Activated CD4-positive, alpha-beta T cell treated with anti-CD3 and anti-CD28 coated beads, Interleukin-2, amount 10 ng/mL, durations not matched to agents 24 days and 14 days (primary cell): ENCODE data around the gene ARL15. TPM values are rescaled to one million over a fixed set of nuclear protein-coding genes. Genes with fewer than 3 reads are reported as not detected.
A peak's percentile ranks its signal among the peaks of the same experiment; 100 is the strongest.
"Not testable (repeated sequence)": the region's sequence is repeated elsewhere in the genome, so short reads cannot be mapped to it uniquely, and the experiment has no call there.

Experiments used
- DNase-seq: peaks from one replicate; pipeline ENCODE4 v3.0.0; 2022
- H3K27ac Mint-ChIP-seq: one replicate; pipeline ENCODE4 v1.8.0; 2022; ENCODE audit warnings: mild to moderate bottlenecking, mixed read lengths
- H3K27me3 Mint-ChIP-seq: one replicate; pipeline ENCODE4 v1.8.0; 2022; ENCODE audit warnings: mixed read lengths
- H3K36me3 Mint-ChIP-seq: one replicate; pipeline ENCODE4 v1.8.0; 2022; ENCODE audit warnings: low read depth, mild to moderate bottlenecking, mixed read lengths
- H3K4me1 Mint-ChIP-seq: one replicate; pipeline ENCODE4 v1.8.0; 2021; ENCODE audit warnings: mixed read lengths
- H3K4me3 Mint-ChIP-seq: one replicate; pipeline ENCODE4 v1.8.0; 2022; ENCODE audit warnings: mild to moderate bottlenecking, moderate library complexity, mixed read lengths
- H3K9me3 Mint-ChIP-seq: one replicate; pipeline ENCODE4 v1.8.0; 2021; ENCODE audit warnings: mixed read lengths
- intact Hi-C: fragments of 100-400 bp; cut with micrococcal nuclease; formaldehyde crosslinking; loops from one replicate; pipeline ENCODE4 v1.15.1; 2023
- total RNA-seq: library from RNA; stranded (reverse); gene quantifications from 2 replicates; pipeline ENCODE4 v1.2.3, GENCODE V29; 2022

ARL15 gene
- total RNA-seq, 1 donor from 2014 or later = 7.4 TPM

GRCh38 chr5:53994148-53994547 is 316.2 kb downstream of the ARL15 start:
- no peak overlapping the region for H3K4me3 Mint-ChIP-seq
- H3K9me3 Mint-ChIP-seq = no peaks in the 10 kb centered on the region
- peaks cover 6% of the 10 kb centered on the region for H3K4me1 Mint-ChIP-seq
- DNase-seq = no peak
- H3K36me3 Mint-ChIP-seq = no peaks in the 10 kb centered on the region
- H3K27ac Mint-ChIP-seq = no peak overlapping the region
- no peaks in the 10 kb centered on the region for H3K27me3 Mint-ChIP-seq
- intact Hi-C loops = no loop called here

- H3K4me3 Mint-ChIP-seq = no peak overlapping the region
- H3K27me3 Mint-ChIP-seq = no peaks in the 10 kb centered on the region
- H3K9me3 Mint-ChIP-seq = no peaks in the 10 kb centered on the region
- H3K36me3 Mint-ChIP-seq = no peaks in the 10 kb centered on the region
- H3K4me1 Mint-ChIP-seq = peaks cover 6% of the 10 kb centered on the region
- intact Hi-C loops = no loop called here
- DNase-seq = peak; percentile 61
- H3K27ac Mint-ChIP-seq = no peak overlapping the region
Observed at GRCh38 chr5:53991942-53992341, 318.4 kb downstream of the ARL15 start.

GRCh38 chr5:53987101-53987500 is 323.3 kb downstream of the ARL15 start:
- Mint-ChIP-seq H3K9me3 (peaks cover 5% of the 10 kb centered on the region), H3K27ac (no peak overlapping the region), H3K36me3 (no peaks in the 10 kb centered on the region), H3K4me1 (no peaks in the 10 kb centered on the region), H3K4me3 (no peak overlapping the region), H3K27me3 (no peaks in the 10 kb centered on the region)
- no peak for DNase-seq
- intact Hi-C loops = no loop called here

- no peaks in the 10 kb centered on the region for H3K4me1 Mint-ChIP-seq
- H3K36me3 Mint-ChIP-seq = no peaks in the 10 kb centered on the region
- intact Hi-C loops = no loop called here
- H3K27ac Mint-ChIP-seq = no peak overlapping the region
- no peak overlapping the region for H3K4me3 Mint-ChIP-seq
- H3K9me3 Mint-ChIP-seq = peaks cover 5% of the 10 kb centered on the region
- DNase-seq = no peak
- H3K27me3 Mint-ChIP-seq = no peaks in the 10 kb centered on the region
Observed at GRCh38 chr5:53985796-53986195, 324.6 kb downstream of the ARL15 start.

- Mint-ChIP-seq H3K27ac (no peak overlapping the region), H3K4me1 (no peaks in the 10 kb centered on the region), H3K4me3 (no peak overlapping the region), H3K9me3 (peaks cover 5% of the 10 kb centered on the region), H3K27me3 (no peaks in the 10 kb centered on the region), H3K36me3 (no peaks in the 10 kb centered on the region)
- intact Hi-C loops = no loop called here
- DNase-seq = no peak
Observed at GRCh38 chr5:53984971-53985370, 325.4 kb downstream of the ARL15 start.

GRCh38 chr5:53983568-53984460 is 326.6 kb downstream of the ARL15 start:
- no peaks in the 10 kb centered on the region for H3K36me3 Mint-ChIP-seq
- H3K27me3 Mint-ChIP-seq = no peaks in the 10 kb centered on the region
- H3K4me1 Mint-ChIP-seq = no peaks in the 10 kb centered on the region
- no peak for DNase-seq
- H3K9me3 Mint-ChIP-seq = peaks cover 5% of the 10 kb centered on the region
- H3K4me3 Mint-ChIP-seq = no peak overlapping the region
- H3K27ac Mint-ChIP-seq = no peak overlapping the region
- intact Hi-C loops = no loop called here

GRCh38 chr5:53982319-53982718 is 328.1 kb downstream of the ARL15 start:
- H3K27ac Mint-ChIP-seq, intact Hi-C loops, H3K36me3 Mint-ChIP-seq, DNase-seq, H3K4me3 Mint-ChIP-seq, H3K27me3 Mint-ChIP-seq, H3K9me3 Mint-ChIP-seq, H3K4me1 Mint-ChIP-seq: not testable (repeated sequence)

- no peaks in the 10 kb centered on the region for H3K36me3 Mint-ChIP-seq
- H3K4me1 Mint-ChIP-seq = no peaks in the 10 kb centered on the region
- no peaks in the 10 kb centered on the region for H3K27me3 Mint-ChIP-seq
- H3K9me3 Mint-ChIP-seq = peaks cover 5% of the 10 kb centered on the region
- no peak overlapping the region for H3K4me3 Mint-ChIP-seq
- no peak overlapping the region for H3K27ac Mint-ChIP-seq
- DNase-seq = no peak
- intact Hi-C loops = no loop called here
Observed at GRCh38 chr5:53980061-53980460, 330.3 kb downstream of the ARL15 start.

- Mint-ChIP-seq H3K27me3 (no peaks in the 10 kb centered on the region), H3K4me1 (peaks cover 2% of the 10 kb centered on the region), H3K9me3 (no peaks in the 10 kb centered on the region), H3K4me3 (no peak overlapping the region), H3K27ac (no peak overlapping the region), H3K36me3 (no peaks in the 10 kb centered on the region)
- intact Hi-C loops = no loop called here
- DNase-seq = no peak
Observed at GRCh38 chr5:53974021-53974420, 336.4 kb downstream of the ARL15 start.

GRCh38 chr5:53972314-53972713 is 338.1 kb downstream of the ARL15 start:
- Mint-ChIP-seq H3K27ac (no peak overlapping the region), H3K4me1 (peaks cover 2% of the 10 kb centered on the region), H3K27me3 (no peaks in the 10 kb centered on the region), H3K36me3 (no peaks in the 10 kb centered on the region), H3K4me3 (no peak overlapping the region), H3K9me3 (no peaks in the 10 kb centered on the region)
- intact Hi-C loops = no loop called here
- no peak for DNase-seq

- Mint-ChIP-seq H3K4me3 (no peak overlapping the region), H3K9me3 (no peaks in the 10 kb centered on the region), H3K36me3 (no peaks in the 10 kb centered on the region), H3K27ac (no peak overlapping the region), H3K27me3 (no peaks in the 10 kb centered on the region), H3K4me1 (peaks cover 2% of the 10 kb centered on the region)
- no peak for DNase-seq
- intact Hi-C loops = no loop called here
Observed at GRCh38 chr5:53971551-53971950, 338.8 kb downstream of the ARL15 start.

- no peak overlapping the region for H3K27ac Mint-ChIP-seq
- no peak for DNase-seq
- H3K27me3 Mint-ChIP-seq = no peaks in the 10 kb centered on the region
- intact Hi-C loops = no loop called here
- no peaks in the 10 kb centered on the region for H3K9me3 Mint-ChIP-seq
- peaks cover 2% of the 10 kb centered on the region for H3K4me1 Mint-ChIP-seq
- no peaks in the 10 kb centered on the region for H3K36me3 Mint-ChIP-seq
- no peak overlapping the region for H3K4me3 Mint-ChIP-seq
Observed at GRCh38 chr5:53971131-53971530, 339.2 kb downstream of the ARL15 start.

GRCh38 chr5:53970475-53970874 is 339.9 kb downstream of the ARL15 start:
- H3K36me3 Mint-ChIP-seq = no peaks in the 10 kb centered on the region
- no peak for DNase-seq
- H3K27ac Mint-ChIP-seq = no peak overlapping the region
- no peaks in the 10 kb centered on the region for H3K9me3 Mint-ChIP-seq
- H3K4me3 Mint-ChIP-seq = no peak overlapping the region
- intact Hi-C loops = no loop called here
- H3K27me3 Mint-ChIP-seq = no peaks in the 10 kb centered on the region
- peaks cover 2% of the 10 kb centered on the region for H3K4me1 Mint-ChIP-seq

- Mint-ChIP-seq H3K36me3 (no peaks in the 10 kb centered on the region), H3K27me3 (no peaks in the 10 kb centered on the region), H3K4me1 (no peaks in the 10 kb centered on the region), H3K27ac (no peak overlapping the region), H3K4me3 (no peak overlapping the region), H3K9me3 (no peaks in the 10 kb centered on the region)
- intact Hi-C loops = no loop called here
- DNase-seq = no peak
Observed at GRCh38 chr5:53969176-53969730, 341.1 kb downstream of the ARL15 start.
